Loucy (cell line): Measurements from ENCODE around the gene EFCAB7.

Source experiments
- CTCF ChIP-seq: fragments of 200-600 bp; sonication (generic); conservative IDR thresholded peaks from 2 replicates; pipeline ENCODE4 v1.5.1; 2014; ENCODE audit warnings: mild to moderate bottlenecking, antibody characterized with exemption, low read length
- EZH2phosphoT487 ChIP-seq: fragments of 200-600 bp; IDR thresholded peaks from 2 replicates; pipeline ENCODE4 v1.6.1; 2018; ENCODE audit warnings: antibody characterized with exemption, mild to moderate bottlenecking, moderate library complexity, borderline replicate concordance

DNA sequence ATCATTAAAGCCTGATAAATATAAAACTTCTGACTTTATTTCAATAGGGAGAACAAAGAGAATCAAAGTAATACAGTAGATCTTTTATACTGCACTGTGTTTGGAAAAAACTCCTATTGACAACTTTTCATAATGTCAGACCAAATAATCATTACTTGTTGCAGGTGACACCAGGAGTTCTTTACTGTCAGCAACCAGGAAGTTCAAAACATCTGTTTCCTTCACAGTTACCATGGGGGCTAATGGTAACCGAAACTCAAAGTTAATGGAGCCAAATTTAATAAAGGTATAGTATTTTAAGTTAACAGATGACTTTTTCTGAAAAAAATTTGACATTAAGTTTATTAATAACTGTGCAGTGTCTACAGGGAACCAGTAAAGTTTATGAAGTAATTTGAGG lies 10.6 kb downstream of the EFCAB7 start:
- TF ChIP-seq CTCF (no peak), EZH2phosphoT487 (no peak)
